NT2/D1 (cell line): ENCODE data around the gene OR52H1.

Experiments
- DNase-seq: peaks from one replicate; pipeline ENCODE4 v3.0.0-alpha.2; 2011; ENCODE audit warnings: low read depth, low spot score
- H3K27me3 ChIP-seq: 2 replicates; pipeline ENCODE4 v1.6.0; 2011; ENCODE audit warnings: mild to moderate bottlenecking; ENCODE audit not compliant: insufficient read length, insufficient read depth
- H3K36me3 ChIP-seq: 2 replicates; pipeline ENCODE4 v1.6.1; 2011; ENCODE audit warnings: mild to moderate bottlenecking, low read length, mixed read lengths; ENCODE audit not compliant: insufficient read depth, insufficient read length
- H3K4me1 ChIP-seq: 2 replicates; pipeline ENCODE4 v1.5.1; 2011; ENCODE audit not compliant: insufficient read depth, insufficient read length
- H3K4me3 ChIP-seq: 2 replicates; pipeline ENCODE4 v1.5.1; 2011; ENCODE audit warnings: low read depth; ENCODE audit not compliant: insufficient read length
- H3K9ac ChIP-seq: 2 replicates; pipeline ENCODE4 v1.6.0; 2011; ENCODE audit warnings: low read depth; ENCODE audit not compliant: insufficient read length
- H3K9me3 ChIP-seq: 2 replicates; pipeline ENCODE4 v1.5.1; 2011; ENCODE audit warnings: mild to moderate bottlenecking, low read length; ENCODE audit not compliant: insufficient read depth
- SUZ12 ChIP-seq: IDR thresholded peaks from 2 replicates; pipeline ENCODE4 v1.6.1; 2011; ENCODE audit not compliant: insufficient read length, insufficient read depth; ENCODE audit errors: extremely low read depth
- YY1 ChIP-seq: IDR thresholded peaks from 2 replicates; pipeline ENCODE4 v1.6.1; 2011; ENCODE audit not compliant: insufficient read length, insufficient read depth
- ZNF274 ChIP-seq: IDR thresholded peaks from 2 replicates; pipeline ENCODE4 v1.6.1; 2011; ENCODE audit warnings: mild to moderate bottlenecking, low read depth, low read length

OR52H1 gene

GRCh38 chr11:5499671-5500070 lies 48.7 kb downstream of the OR52H1 start:
- Histone ChIP-seq H3K36me3 (no peaks in the 10 kb centered on the region), H3K4me3 (no peak overlapping the region), H3K9me3 (no peaks in the 10 kb centered on the region), H3K27me3 (no peaks in the 10 kb centered on the region), H3K4me1 (no peaks in the 10 kb centered on the region), H3K9ac (no peak overlapping the region)
- DNase-seq: no peak
- TF ChIP-seq YY1 (no peak), ZNF274 (no peak), SUZ12 (no peak)
